Suprapubic skin (tissue), 4 donors: ENCODE measurements around the gene SRRT.

Experiments used
- EP300 ChIP-seq: sonication (generic); formaldehyde crosslinking; IDR thresholded peaks from one replicate; pipeline ENCODE4 v1.6.1; 2017; ENCODE audit warnings: antibody characterized with exemption
- POLR2AphosphoS5 ChIP-seq, 3 donors: sonication (generic); formaldehyde crosslinking; IDR thresholded peaks; one replicate each; pipeline ENCODE4 v1.6.1; 2017; ENCODE audit warnings: antibody characterized with exemption in 3 of 3

GRCh38 chr7:100873599-100874299 is 1.2 kb upstream of the SRRT start:
- TF ChIP-seq EP300 (no peak), POLR2AphosphoS5 (IDR thresholded peaks at IDR 0.05) (no peak)
